Gastroesophageal sphincter (tissue), 4 donors: ENCODE measurements around the gene IQGAP3. TPM values are rescaled to one million over a fixed set of nuclear protein-coding genes. Genes with fewer than 3 reads are reported as not detected.

Experiments
- ATAC-seq: fragments of 150-250 bp; one replicate; pipeline ENCODE4 v1.9.1; 2016; ENCODE audit warnings: mild to moderate bottlenecking, moderate library complexity
- H3K27ac ChIP-seq, 4 donors: fragments of 200-600 bp; sonication (generic) in 3 of 4; 1 replicate in 3 of 4; 2 replicates in 1 of 4; pipeline ENCODE4 v1.5.1; 2016 to 2019
- H3K27me3 ChIP-seq: fragments of 200-600 bp; sonication (generic); one replicate; pipeline ENCODE4 v1.5.1; 2019
- H3K36me3 ChIP-seq, 2 donors: fragments of 200-600 bp; sonication (generic); one replicate each; pipeline ENCODE4 v1.5.1; 2019; ENCODE audit warnings: control low read depth in 1 of 2
- H3K4me1 ChIP-seq, 3 donors: fragments of 200-600 bp; sonication (generic); 1 replicate in 2 of 3; 2 replicates in 1 of 3; pipeline ENCODE4 v1.5.1; 2016 to 2019; ENCODE audit warnings: control low read depth in 2 of 3
- H3K4me3 ChIP-seq, 2 donors: fragments of 200-600 bp; sonication (generic); one replicate each; pipeline ENCODE4 v1.5.1; 2019; ENCODE audit warnings: mild to moderate bottlenecking in 1 of 2, moderate library complexity in 1 of 2
- H3K9me3 ChIP-seq, 3 donors: fragments of 200-600 bp; sonication (generic); one replicate each; pipeline ENCODE4 v1.5.1; 2017 to 2019; ENCODE audit warnings: control low read depth in 2 of 3
- CTCF ChIP-seq, 4 experiments: fragments of 200-600 bp in 2 of 4; fragments of 450-650 bp in 2 of 4; sonication (generic) in 1 of 4; IDR thresholded peaks; one replicate each; pipeline ENCODE4 v1.5.1; 2017 to 2019; ENCODE audit warnings: antibody characterized with exemption in 4 of 4, mild to moderate bottlenecking in 2 of 4, moderate library complexity in 2 of 4
- EP300 ChIP-seq: sonication (generic); formaldehyde crosslinking; IDR thresholded peaks from one replicate; pipeline ENCODE4 v1.6.1; 2017; ENCODE audit warnings: antibody characterized with exemption, mild to moderate bottlenecking
- POLR2A ChIP-seq, 2 donors: fragments of 450-650 bp; IDR thresholded peaks; one replicate each; pipeline ENCODE4 v1.6.1; 2017; ENCODE audit warnings: antibody characterized with exemption in 2 of 2, mild to moderate bottlenecking in 2 of 2, moderate library complexity in 1 of 2
- POLR2AphosphoS5 ChIP-seq: sonication (generic); formaldehyde crosslinking; IDR thresholded peaks from one replicate; pipeline ENCODE4 v1.6.1; 2017; ENCODE audit warnings: antibody characterized with exemption
- WGBS, 2 donors: methylation state at CpG; one replicate each; pipeline ENCODE4 v1.1.5; 2018; ENCODE audit warnings: low coverage in 1 of 2; 5-methylcytosine and 5-hydroxymethylcytosine counted together
- total RNA-seq, 4 donors: library from RNA; depleted of rRNA; stranded (reverse); fragments of >200 nt; gene quantifications; one replicate each; pipeline ENCODE4 v1.1.0, GENCODE V29; 2016

The IQGAP3 gene
- total RNA-seq, 4 donors from 2014 or later, result 0.27 to 0.58 (median 0.42) TPM; not detected in 1

GRCh38 chr1:156598731-156599432 lies 26.5 kb upstream of the IQGAP3 start:
- no peak for TF ChIP-seq EP300
- no peak for TF ChIP-seq POLR2AphosphoS5
- no peak for TF ChIP-seq CTCF (IDR thresholded peaks at IDR 0.05)
- TF ChIP-seq POLR2A (IDR thresholded peaks at IDR 0.05), result no peak
- no peaks in the 10 kb centered on the region for H3K27me3 ChIP-seq
- no peak overlapping the region for H3K4me3 ChIP-seq
- H3K9me3 ChIP-seq, result no peaks in the 10 kb centered on the region
- H3K27ac ChIP-seq, result no peak overlapping the region
- ATAC-seq, result no peak
- H3K36me3 ChIP-seq, result peaks cover 0 to 54% of the 10 kb centered on the region in 2 donors
- H3K4me1 ChIP-seq, result peaks cover 0 to 23% (median 10%) of the 10 kb centered on the region in 3 donors
- 90 to 100% methylated on average over 2 of the region's 4 CpGs for WGBS, 2 donors

GRCh38 chr1:156598125-156598524 lies 25.8 kb upstream of the IQGAP3 start:
- Histone ChIP-seq H3K9me3 (no peaks in the 10 kb centered on the region), H3K4me3 (no peak overlapping the region), H3K27me3 (no peaks in the 10 kb centered on the region), H3K36me3 (peaks cover 0 to 62% of the 10 kb centered on the region in 2 donors), H3K27ac (no peak overlapping the region), H3K4me1 (peaks cover 0 to 25% (median 10%) of the 10 kb centered on the region in 3 donors)
- WGBS, 2 donors, result 87 to 100% methylated on average over 2 to 3 of the region's 5 CpGs
- no peak for TF ChIP-seq CTCF (IDR thresholded peaks at IDR 0.05)
- TF ChIP-seq POLR2AphosphoS5, result no peak
- no peak for TF ChIP-seq POLR2A (IDR thresholded peaks at IDR 0.05)
- TF ChIP-seq EP300, result no peak
- no peak for ATAC-seq

- Histone ChIP-seq H3K27me3 (no peaks in the 10 kb centered on the region), H3K27ac (no peak overlapping the region), H3K4me3 (no peak overlapping the region), H3K4me1 (peaks cover 0 to 27% (median 7%) of the 10 kb centered on the region in 3 donors), H3K9me3 (no peaks in the 10 kb centered on the region), H3K36me3 (peaks cover 0 to 68% of the 10 kb centered on the region in 2 donors)
- WGBS, 2 donors, result 80% methylated on average over 1 of the region's 3 CpGs; no CpG with 5 or more reads in 1 of the 2 donors
- ATAC-seq, result no peak
- TF ChIP-seq CTCF (IDR thresholded peaks at IDR 0.05) (no peak), EP300 (no peak), POLR2AphosphoS5 (no peak), POLR2A (IDR thresholded peaks at IDR 0.05) (no peak)
These were observed 24.1 kb upstream of the IQGAP3 start for GRCh38 chr1:156596426-156596825.

GRCh38 chr1:156595016-156595415 lies 22.7 kb upstream of the IQGAP3 start:
- WGBS, 2 donors, result 83 to 85% methylated on average over 2 of the region's 2 CpGs
- peaks cover 0 to 68% of the 10 kb centered on the region in 2 donors for H3K36me3 ChIP-seq
- no peak overlapping the region for H3K27ac ChIP-seq
- no peaks in the 10 kb centered on the region for H3K9me3 ChIP-seq
- H3K4me3 ChIP-seq, result no peak overlapping the region
- no peak for ATAC-seq
- H3K27me3 ChIP-seq, result no peaks in the 10 kb centered on the region
- peaks cover 0 to 25% (median 5%) of the 10 kb centered on the region in 3 donors for H3K4me1 ChIP-seq
- TF ChIP-seq POLR2A (IDR thresholded peaks at IDR 0.05) (no peak), EP300 (no peak), CTCF (IDR thresholded peaks at IDR 0.05) (no peak), POLR2AphosphoS5 (no peak)

GRCh38 chr1:156594190-156594589 lies 21.8 kb upstream of the IQGAP3 start:
- H3K4me3 ChIP-seq, result no peak overlapping the region
- WGBS, 2 donors, result 71 to 87% methylated on average over 3 of the region's 3 CpGs
- TF ChIP-seq EP300 (no peak), POLR2A (IDR thresholded peaks at IDR 0.05) (no peak)
- peaks cover 0 to 24% (median 5%) of the 10 kb centered on the region in 3 donors for H3K4me1 ChIP-seq
- ATAC-seq, result no peak
- no peaks in the 10 kb centered on the region for H3K27me3 ChIP-seq
- peaks cover 0 to 67% of the 10 kb centered on the region in 2 donors for H3K36me3 ChIP-seq
- no peak overlapping the region for H3K27ac ChIP-seq
- H3K9me3 ChIP-seq, result no peaks in the 10 kb centered on the region
